ENCODE measurements around the gene CAMTA1. TPM values are rescaled to one million over a fixed set of nuclear protein-coding genes. Genes with fewer than 3 reads are reported as not detected.
A peak's percentile ranks its signal among the peaks of the same experiment; 100 is the strongest.

CAMTA1 gene
- total and polyA plus RNA-seq, 9 of the 15 experiments (the other 6 are each of a cell fraction or from before 2014, with no cell fraction given), result 43.9 to 161 (median 65.9) TPM

GRCh38 chr1:6890686-6891085, 105.4 kb downstream of the CAMTA1 start (continued):
- no peak for TF ChIP-seq PRPF4 (IDR thresholded peaks at IDR 0.05; ENCODE audit: insufficient read depth, low read depth, low read length, poor library complexity, severe bottlenecking)
- TF ChIP-seq RBM39 (optimal IDR thresholded peaks at IDR 0.05; ENCODE audit: low read depth, low read length), result no peak

GRCh38 chr1:6891781-6892579, 106.7 kb downstream of the CAMTA1 start:
- no peaks in the 10 kb centered on the region; the same call in 1 of the 2 replicates for H4K20me1 ChIP-seq (replicated peaks; ENCODE audit: control insufficient read depth, insufficient read depth, low read length)
- in situ Hi-C loops (cut with MboI) (loop anchor here (10.0 kb wide), 1 partner anchor 167 kb away; no protein-coding TSS in a partner anchor), intact Hi-C loops (cut with micrococcal nuclease) (no loop called here)
- BruUV-seq (replicated peaks), result no TSS peak
- no peak overlapping the region for H3K27ac ChIP-seq (ENCODE audit: extremely low read depth, low read depth, low read length)
- DNase-seq (ENCODE audit: extremely low read depth in 1 of 4, low spot score in 3 of 4) (no peak), ATAC-seq (peak; percentile 50), FAIRE-seq (no peak)
- POLR2A ChIA-PET, result no interaction called here
- H3K36me3 ChIP-seq (ENCODE audit: control insufficient read depth, insufficient read depth, low read length), result no peaks in the 10 kb centered on the region
- CTCF ChIA-PET (ENCODE audit: low intra/inter-chr PET ratio), result interaction anchor here (1.0 kb wide), 1 partner anchor 97 kb away, joined by 3 read pairs; no protein-coding TSS in a partner anchor
- no peaks in the 10 kb centered on the region for H3K9me1 ChIP-seq (ENCODE audit: control insufficient read depth, insufficient read depth, low read length)
- no peak overlapping the region for H2AFZ ChIP-seq (ENCODE audit: low read depth, low read length)
- H3K4me3 ChIP-seq, result no peak overlapping the region
- no peaks in the 10 kb centered on the region for H3K9me3 ChIP-seq (replicated peaks; ENCODE audit: control insufficient read depth, insufficient read depth, low read depth, low read length)
- no peak overlapping the region for H3K9ac ChIP-seq (ENCODE audit: insufficient read depth in 1 of 2, low read depth in 2 of 2, low read length in 2 of 2)
- WGBS (ENCODE audit: insufficient coverage, low coverage, missing lambda C conversion rate), result 12% methylated on average over 7 of the region's 7 CpGs
- no peaks in the 10 kb centered on the region for H3K4me1 ChIP-seq (replicated peaks in 1 of 2; ENCODE audit: control insufficient read depth in 2 of 2, insufficient read depth in 2 of 2, low read length in 2 of 2)
- H3K4me2 ChIP-seq (ENCODE audit: insufficient read depth, low read length), result no peak overlapping the region
- peaks cover 6 to 8% of the 10 kb centered on the region in 2 experiments; a peak in 2 of 5 replicates for H3K27me3 ChIP-seq (ENCODE audit: control insufficient read depth in 2 of 2, insufficient read depth in 2 of 2, low read length in 2 of 2)
- no peaks in the 10 kb centered on the region for H3K79me2 ChIP-seq (ENCODE audit: control insufficient read depth, insufficient read depth, low read length)
- TF ChIP-seq C11orf30 (IDR thresholded peaks at IDR 0.05; ENCODE audit: low read depth), result peak; percentile 54
- TF ChIP-seq HNRNPLL (IDR thresholded peaks at IDR 0.05; ENCODE audit: low read depth, low read length, poor library complexity, severe bottlenecking), result no peak
- TF ChIP-seq CHD7 (IDR thresholded peaks at IDR 0.05; ENCODE audit: low read depth, low read length), result no peak
